Tibial artery (tissue), 4 donors: Measurements from ENCODE around the gene RNF121.
A peak's percentile ranks its signal among the peaks of the same experiment; 100 is the strongest.

Source experiments
- DNase-seq, 2 donors: peaks; one replicate each; pipeline ENCODE4 v3.0.0-alpha.2; 2019
- H3K27ac ChIP-seq, 2 donors: fragments of 200-600 bp; sonication (generic) in 1 of 2; 1 replicate in 1 of 2; 2 replicates in 1 of 2; pipeline ENCODE4 v1.5.1; 2018 to 2019; ENCODE audit warnings: mild to moderate bottlenecking in 1 of 2
- H3K27me3 ChIP-seq, 2 donors: fragments of 200-600 bp; sonication (generic) in 1 of 2; one replicate each; pipeline versions ENCODE4 v1.5.1 to v1.6.0; 2016 to 2019
- H3K36me3 ChIP-seq, 3 donors: fragments of 200-600 bp; sonication (generic) in 2 of 3; one replicate each; pipeline ENCODE4 v1.5.1; 2016 to 2019; ENCODE audit warnings: mild to moderate bottlenecking in 2 of 3
- H3K4me1 ChIP-seq, 4 donors: fragments of 200-600 bp; sonication (generic) in 2 of 4; 1 replicate in 3 of 4; 2 replicates in 1 of 4; pipeline ENCODE4 v1.5.1; 2016 to 2019
- H3K4me3 ChIP-seq, 2 donors: fragments of 200-600 bp; sonication (generic) in 1 of 2; 1 replicate in 1 of 2; 2 replicates in 1 of 2; pipeline ENCODE4 v1.5.1; 2018 to 2019; ENCODE audit warnings: mild to moderate bottlenecking in 2 of 2
- H3K9me3 ChIP-seq, 3 donors: fragments of 200-600 bp; sonication (generic) in 1 of 3; one replicate each; pipeline ENCODE4 v1.5.1; 2016 to 2019
- CTCF ChIP-seq, 2 experiments: fragments of 200-600 bp in 1 of 2; fragments of 450-650 bp in 1 of 2; IDR thresholded peaks; one replicate each; pipeline ENCODE4 v1.5.1; 2017 to 2019; ENCODE audit warnings: antibody characterized with exemption in 2 of 2, mild to moderate bottlenecking in 1 of 2, moderate library complexity in 1 of 2
- intact Hi-C: fragments of 100-400 bp; cut with DNase I; formaldehyde crosslinking; loops from one replicate; pipeline ENCODE4 v1.15.0; 2023; ENCODE audit warnings: low total_unique reads

Gene RNF121

GRCh38 chr11:71930556-71931244 lies 1.9 kb downstream of the RNF121 start:
- peak overlapping the region; percentile 74 to 92 for H3K4me3 ChIP-seq
- intact Hi-C loops = no loop called here
- TF ChIP-seq CTCF (IDR thresholded peaks at IDR 0.05) = no peak

GRCh38 chr11:71931245-71931602 lies 2.4 kb downstream of the RNF121 start:
- H3K27me3 ChIP-seq = no peaks in the 10 kb centered on the region
- DNase-seq = no peak
- intact Hi-C loops = no loop called here
- no peak overlapping the region for H3K4me3 ChIP-seq
- H3K36me3 ChIP-seq = no peaks in the 10 kb centered on the region
- H3K4me1 ChIP-seq = peaks cover 0 to 62% (median 50%) of the 10 kb centered on the region in 4 donors
- no peak for TF ChIP-seq CTCF (IDR thresholded peaks at IDR 0.05)
- no peaks in the 10 kb centered on the region for H3K9me3 ChIP-seq
- peak overlapping the region; percentile 27 to 41 for H3K27ac ChIP-seq

More at GRCh38 chr11:71930556-71931244, 1.9 kb downstream of the RNF121 start:
- DNase-seq = no peak
- Histone ChIP-seq H3K36me3 (peaks cover 0 to 3% (median 0%) of the 10 kb centered on the region in 3 donors), H3K27me3 (no peaks in the 10 kb centered on the region), H3K27ac (peak overlapping the region; percentile 27 to 41), H3K4me1 (peaks cover 0 to 61% (median 50%) of the 10 kb centered on the region in 4 donors), H3K9me3 (no peaks in the 10 kb centered on the region)

GRCh38 chr11:71933141-71933933 lies 4.5 kb downstream of the RNF121 start:
- no peak for TF ChIP-seq CTCF (IDR thresholded peaks at IDR 0.05)
- Histone ChIP-seq H3K27me3 (no peaks in the 10 kb centered on the region), H3K27ac (no peak overlapping the region), H3K9me3 (no peaks in the 10 kb centered on the region), H3K4me1 (peaks cover 0 to 69% (median 57%) of the 10 kb centered on the region in 4 donors), H3K4me3 (no peak overlapping the region), H3K36me3 (no peaks in the 10 kb centered on the region)
- DNase-seq = no peak
- intact Hi-C loops = no loop called here

- no peak for TF ChIP-seq CTCF (IDR thresholded peaks at IDR 0.05)
- intact Hi-C loops = no loop called here
- Histone ChIP-seq H3K9me3 (no peaks in the 10 kb centered on the region), H3K4me1 (peaks cover 0 to 78% (median 62%) of the 10 kb centered on the region in 4 donors), H3K4me3 (no peak overlapping the region), H3K36me3 (no peaks in the 10 kb centered on the region), H3K27ac (peak overlapping the region in 1 of 2 donors; percentile 34), H3K27me3 (no peaks in the 10 kb centered on the region)
- DNase-seq = no peak
These were observed 5.4 kb downstream of the RNF121 start for GRCh38 chr11:71934213-71934612.

GRCh38 chr11:71935338-71935925 lies 6.6 kb downstream of the RNF121 start:
- intact Hi-C loops = no loop called here
- Histone ChIP-seq H3K36me3 (no peaks in the 10 kb centered on the region), H3K4me3 (no peak overlapping the region), H3K27ac (no peak overlapping the region), H3K27me3 (no peaks in the 10 kb centered on the region), H3K4me1 (peaks cover 0 to 80% (median 53%) of the 10 kb centered on the region in 4 donors), H3K9me3 (no peaks in the 10 kb centered on the region)
- no peak for DNase-seq
- TF ChIP-seq CTCF (IDR thresholded peaks at IDR 0.05) = no peak
